ENCODE results near the gene TMEM120B.
"Not testable (repeated sequence)": the region's sequence is repeated elsewhere in the genome, so short reads cannot be mapped to it uniquely, and the experiment has no call there.

TMEM120B gene

DNA sequence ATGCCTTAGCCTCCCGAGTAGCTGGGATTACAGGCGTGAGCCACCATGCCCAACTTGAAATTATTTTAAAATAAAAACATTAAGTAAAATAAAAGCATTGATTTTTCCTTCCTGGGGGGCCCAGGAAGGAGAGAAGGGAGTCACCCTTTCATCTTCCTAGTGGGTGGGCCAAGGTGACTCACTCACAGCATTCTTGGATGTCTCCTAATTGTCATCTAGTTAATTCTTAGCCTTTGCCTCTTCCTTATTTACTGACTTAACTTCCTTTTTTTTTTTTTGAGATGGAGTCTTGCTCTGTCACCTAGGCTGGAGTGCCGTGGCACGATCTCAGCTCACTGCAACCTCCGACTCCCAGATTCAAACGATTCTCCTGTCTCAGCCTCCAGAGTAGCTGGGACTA is 29.2 kb downstream of the TMEM120B start:
- DNase-seq (ENCODE audit: low read depth) = no peak
- no peak overlapping the region for H3K4me3 ChIP-seq (ENCODE audit: control insufficient read depth, low read depth, low read length)
- TF ChIP-seq, protein P1, sequence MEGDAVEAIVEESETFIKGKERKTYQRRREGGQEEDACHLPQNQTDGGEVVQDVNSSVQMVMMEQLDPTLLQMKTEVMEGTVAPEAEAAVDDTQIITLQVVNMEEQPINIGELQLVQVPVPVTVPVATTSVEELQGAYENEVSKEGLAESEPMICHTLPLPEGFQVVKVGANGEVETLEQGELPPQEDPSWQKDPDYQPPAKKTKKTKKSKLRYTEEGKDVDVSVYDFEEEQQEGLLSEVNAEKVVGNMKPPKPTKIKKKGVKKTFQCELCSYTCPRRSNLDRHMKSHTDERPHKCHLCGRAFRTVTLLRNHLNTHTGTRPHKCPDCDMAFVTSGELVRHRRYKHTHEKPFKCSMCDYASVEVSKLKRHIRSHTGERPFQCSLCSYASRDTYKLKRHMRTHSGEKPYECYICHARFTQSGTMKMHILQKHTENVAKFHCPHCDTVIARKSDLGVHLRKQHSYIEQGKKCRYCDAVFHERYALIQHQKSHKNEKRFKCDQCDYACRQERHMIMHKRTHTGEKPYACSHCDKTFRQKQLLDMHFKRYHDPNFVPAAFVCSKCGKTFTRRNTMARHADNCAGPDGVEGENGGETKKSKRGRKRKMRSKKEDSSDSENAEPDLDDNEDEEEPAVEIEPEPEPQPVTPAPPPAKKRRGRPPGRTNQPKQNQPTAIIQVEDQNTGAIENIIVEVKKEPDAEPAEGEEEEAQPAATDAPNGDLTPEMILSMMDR (conservative IDR thresholded peaks at IDR 0.05; ENCODE audit: control insufficient read depth, insufficient read depth, low read depth, low read length) = no peak

DNA sequence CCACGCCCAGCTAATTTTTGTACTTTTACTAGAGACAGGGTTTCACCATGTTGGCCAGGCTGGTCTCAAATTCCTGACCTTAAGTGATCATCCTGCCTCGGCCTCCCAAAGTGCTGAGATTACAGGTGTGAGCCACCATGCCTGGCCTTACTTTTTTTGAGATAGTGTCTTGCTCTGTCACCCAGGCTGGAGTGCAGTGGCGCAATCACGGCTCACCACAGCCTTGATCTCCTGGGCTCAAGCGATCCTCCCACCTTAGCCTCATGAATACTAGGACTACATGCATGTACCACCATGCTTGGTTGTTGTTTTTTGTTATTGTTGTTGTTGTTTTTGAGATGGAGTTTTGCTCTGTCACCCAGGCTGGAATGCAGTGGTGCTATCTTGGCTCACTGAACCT is 33.0 kb downstream of the TMEM120B start:
- not testable (repeated sequence) for H3K4me3 ChIP-seq (ENCODE audit: control insufficient read depth, low read depth, low read length)

DNA sequence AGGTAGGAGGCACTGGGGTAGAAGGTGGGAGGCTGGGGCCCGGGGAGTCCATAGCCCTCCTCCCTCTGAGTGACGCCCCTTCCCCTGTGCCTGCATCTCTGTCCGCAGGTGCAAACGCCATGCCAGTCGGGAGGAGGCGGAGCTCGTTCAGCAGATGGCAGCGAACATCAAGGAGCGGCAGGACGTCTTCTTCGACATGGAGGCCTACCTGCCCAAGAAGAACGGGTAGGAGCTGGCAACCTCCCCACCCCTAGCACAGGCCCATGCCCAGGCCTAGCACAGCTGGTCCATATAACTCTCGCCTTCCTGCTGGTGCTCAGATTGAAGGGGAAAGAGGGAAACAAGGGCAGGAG is 35.6 kb downstream of the TMEM120B start:
- DNase-seq (ENCODE audit: low read depth) = no peak
- no peak overlapping the region for H3K4me3 ChIP-seq (ENCODE audit: control insufficient read depth, low read depth, low read length)
- TF ChIP-seq, protein P1 (conservative IDR thresholded peaks at IDR 0.05; ENCODE audit: control insufficient read depth, insufficient read depth, low read depth, low read length) = no peak

More for the DNA sequence above, 33.0 kb downstream of the TMEM120B start:
- not testable (repeated sequence) for DNase-seq (ENCODE audit: low read depth)

DNA sequence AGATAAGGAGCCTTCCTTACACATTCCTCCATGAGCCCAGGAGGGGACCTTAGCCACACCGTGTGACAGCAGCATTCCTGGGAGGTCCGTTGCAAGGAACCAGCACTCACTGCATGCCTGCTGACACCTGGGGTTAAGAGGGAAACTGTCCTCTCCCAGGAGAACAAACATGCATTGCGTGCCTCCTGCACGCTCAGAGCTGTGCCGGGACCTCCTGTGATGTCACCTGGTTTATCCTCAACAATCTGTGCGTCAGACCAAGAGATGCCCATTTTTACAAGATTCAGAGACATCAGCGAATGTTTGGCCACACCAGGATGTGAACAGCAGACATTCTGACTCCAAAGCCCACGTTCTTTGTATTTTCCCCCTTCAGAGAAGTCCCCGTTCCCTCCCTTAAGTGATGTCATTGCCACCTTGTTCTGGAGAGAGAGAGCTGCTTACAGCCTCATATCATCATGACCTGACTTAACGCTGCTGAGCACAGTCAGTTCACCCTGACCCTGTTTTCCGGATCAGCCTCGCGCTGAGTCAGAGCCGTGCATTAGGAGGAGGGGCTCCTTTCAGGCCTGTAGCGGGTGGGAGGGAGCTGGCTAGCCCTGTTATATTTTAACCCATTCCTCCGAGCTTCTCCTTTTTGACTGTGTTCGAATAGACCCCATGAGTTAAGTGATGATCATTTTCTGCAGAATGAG is 36.2 kb downstream of the TMEM120B start:
- no peak overlapping the region for H3K4me3 ChIP-seq (ENCODE audit: control insufficient read depth, low read depth, low read length)
- peak; percentile 93 for DNase-seq (ENCODE audit: low read depth)
- TF ChIP-seq, protein P1 (conservative IDR thresholded peaks at IDR 0.05; ENCODE audit: control insufficient read depth, insufficient read depth, low read depth, low read length) = no peak

DNA sequence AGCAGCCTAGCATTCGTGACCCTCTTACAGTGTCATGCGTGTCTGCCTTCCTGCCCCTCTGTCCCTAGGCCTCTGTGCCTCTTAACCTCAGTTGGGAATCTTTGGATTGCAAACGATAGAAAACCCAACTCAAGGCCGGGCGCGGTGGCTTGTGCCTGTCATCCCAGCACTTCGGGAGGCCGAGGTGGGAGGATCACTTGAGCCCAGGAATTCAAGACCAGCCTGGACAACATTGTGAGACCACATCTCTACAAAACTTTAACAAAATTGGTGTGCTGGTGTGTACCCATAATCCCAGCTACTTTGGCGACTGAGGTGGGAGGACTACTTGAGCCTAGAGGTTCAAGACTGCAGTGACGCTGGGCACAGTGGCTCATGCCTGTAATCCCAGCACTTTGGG is 36.7 kb downstream of the TMEM120B start:
- H3K4me3 ChIP-seq (ENCODE audit: control insufficient read depth, low read depth, low read length) = no peak overlapping the region
- no peak for DNase-seq (ENCODE audit: low read depth)
- TF ChIP-seq, protein P1 (conservative IDR thresholded peaks at IDR 0.05; ENCODE audit: control insufficient read depth, insufficient read depth, low read depth, low read length) = no peak

DNA sequence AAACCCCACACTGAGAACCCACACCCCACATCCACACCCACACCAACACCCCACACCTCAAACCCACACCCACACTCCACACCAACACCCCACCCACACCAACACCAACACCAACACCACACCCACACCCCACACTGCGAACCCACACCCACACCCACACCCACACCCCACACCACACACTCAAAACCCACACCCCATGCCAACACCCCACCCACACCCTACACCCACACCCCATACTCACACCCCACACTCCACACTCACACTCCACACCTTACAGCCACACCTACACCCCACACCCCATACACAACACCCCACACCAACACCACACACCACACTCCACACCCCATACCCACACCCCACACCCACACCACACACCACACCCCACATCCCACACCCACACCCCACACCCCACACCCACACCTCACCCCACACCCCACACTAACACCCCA is 38.0 kb downstream of the TMEM120B start:
- TF ChIP-seq, protein P1 (conservative IDR thresholded peaks at IDR 0.05; ENCODE audit: control insufficient read depth, insufficient read depth, low read depth, low read length) = no peak
- no peak for DNase-seq (ENCODE audit: low read depth)

DNA sequence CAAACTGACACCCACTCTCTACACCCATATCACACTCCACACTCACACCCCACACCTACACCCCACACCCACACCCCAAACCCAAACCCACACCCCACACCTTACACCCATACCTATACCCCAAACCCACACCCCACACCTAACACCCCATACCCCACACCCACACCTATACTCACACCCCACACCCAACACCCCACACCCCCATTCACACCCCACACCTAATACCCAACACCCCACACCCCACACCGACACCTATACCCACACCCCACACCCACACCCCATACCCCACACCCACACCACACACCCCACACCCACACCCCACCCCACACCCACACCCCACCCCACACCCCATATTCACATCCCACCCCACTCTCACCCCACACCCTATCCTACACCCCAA is 38.5 kb downstream of the TMEM120B start:
- no peak for DNase-seq (ENCODE audit: low read depth)
- no peak overlapping the region for H3K4me3 ChIP-seq (ENCODE audit: control insufficient read depth, low read depth, low read length)
- TF ChIP-seq, protein P1 (conservative IDR thresholded peaks at IDR 0.05; ENCODE audit: control insufficient read depth, insufficient read depth, low read depth, low read length) = no peak

More for the DNA sequence above, 38.0 kb downstream of the TMEM120B start:
- H3K4me3 ChIP-seq (ENCODE audit: control insufficient read depth, low read depth, low read length) = no peak overlapping the region
